CD4-positive, alpha-beta T cell treated with Interleukin-15 for 4 hours (primary cell): ENCODE results near the gene FGF2.
"Not testable (repeated sequence)": the region's sequence is repeated elsewhere in the genome, so short reads cannot be mapped to it uniquely, and the experiment has no call there.

Source experiments
- DNase-seq: peaks from one replicate; pipeline ENCODE4 v3.0.0-alpha.2; 2020; ENCODE audit warnings: low spot score

The FGF2 gene

DNA sequence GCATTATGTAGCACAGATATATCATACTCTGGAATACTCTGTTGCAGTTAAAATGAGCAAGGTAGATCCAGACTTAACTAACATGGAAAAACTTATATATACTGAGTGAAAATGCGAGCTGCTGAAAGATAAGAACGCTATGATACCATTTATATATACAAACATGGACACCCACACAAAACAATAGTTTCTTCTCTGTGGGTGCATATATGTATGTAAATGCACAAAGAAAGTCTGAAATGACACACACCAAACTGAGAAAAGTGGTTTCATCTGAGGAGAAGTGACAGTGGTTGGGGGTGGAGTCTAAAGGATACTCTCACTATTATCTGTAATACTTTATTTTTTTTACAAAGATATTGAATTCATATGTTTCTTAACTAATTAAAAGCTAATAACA, 12.2 kb upstream of the FGF2 start:
- DNase-seq: no peak

- no peak for DNase-seq
Observed at GRCh38 chr4:122815248-122815647, 11.4 kb upstream of the FGF2 start.

GRCh38 chr4:122816476-122816875, 10.2 kb upstream of the FGF2 start:
- no peak for DNase-seq

DNA sequence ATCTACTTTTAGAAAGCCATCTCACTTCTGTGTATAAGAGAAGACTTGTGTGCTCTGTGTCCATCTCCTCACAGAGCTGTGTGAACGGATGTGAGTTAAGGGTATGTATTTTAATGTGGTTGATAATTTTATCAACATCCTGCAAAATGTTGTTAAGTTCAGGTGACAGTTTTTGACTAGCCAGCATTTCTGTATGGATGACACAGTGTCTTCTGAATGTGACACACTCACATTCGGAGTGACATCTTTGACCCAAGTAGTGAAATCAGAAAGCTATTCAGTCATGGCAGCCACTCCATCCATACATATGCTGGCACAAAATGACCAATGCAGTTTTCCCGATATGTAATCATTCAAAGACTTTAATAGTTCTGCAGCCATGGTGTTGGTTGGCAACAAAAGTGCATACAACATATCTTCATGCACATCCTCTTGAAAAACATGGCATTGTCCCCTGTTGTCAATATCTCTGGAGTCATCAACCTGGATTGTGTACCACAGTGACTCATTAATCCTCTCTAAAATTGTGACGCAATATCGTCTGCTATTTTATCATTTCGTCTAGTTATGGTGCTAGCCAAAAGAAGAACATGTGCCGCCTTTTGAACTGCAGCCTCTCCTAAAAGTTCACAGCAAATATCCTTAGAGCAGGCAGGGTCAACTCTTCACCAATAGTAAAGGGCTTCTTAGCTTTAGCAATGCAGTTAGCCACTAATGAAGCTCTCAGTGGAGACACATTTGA, 6.8 kb upstream of the FGF2 start:
- DNase-seq: no peak

- no peak for DNase-seq
Observed at GRCh38 chr4:122821092-122821491, 5.5 kb upstream of the FGF2 start.

DNA sequence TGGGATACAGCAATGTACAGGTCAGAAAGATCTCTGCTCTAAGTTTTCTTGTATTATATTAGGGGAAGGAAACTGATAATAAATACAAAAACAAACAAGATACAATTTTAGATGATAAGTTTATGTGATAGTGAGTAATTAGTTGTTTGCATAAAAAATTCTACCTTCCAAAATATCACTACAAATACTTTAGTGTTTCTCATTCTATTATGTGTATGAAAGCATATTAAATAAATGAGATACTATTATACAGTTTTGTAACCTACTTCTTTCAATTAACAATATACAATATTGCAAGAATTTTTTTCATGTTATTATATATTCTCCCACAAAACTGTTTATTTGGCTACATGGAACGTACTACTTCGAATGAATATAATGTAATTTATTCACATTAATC, 4.2 kb upstream of the FGF2 start:
- DNase-seq: no peak

GRCh38 chr4:122823476-122823875, 3.2 kb upstream of the FGF2 start:
- DNase-seq: no peak

DNA sequence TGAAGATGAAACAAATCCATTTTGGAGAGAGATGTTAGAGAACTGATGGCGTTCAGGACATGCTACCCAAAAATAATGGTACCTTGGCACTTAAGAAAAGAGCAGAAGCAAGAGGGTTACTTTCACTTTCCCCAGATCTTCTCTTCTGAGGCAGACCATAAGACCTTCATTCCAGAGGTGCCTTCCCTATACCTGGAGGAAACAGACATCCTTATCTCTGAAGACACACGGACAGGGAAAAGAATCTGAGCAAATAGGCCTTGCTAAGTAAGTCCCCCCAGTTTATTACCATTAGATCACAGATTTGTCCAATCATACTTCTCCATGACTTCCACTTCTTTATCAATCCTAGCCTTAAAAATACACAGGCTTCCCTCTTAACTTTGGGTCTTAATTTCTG, 2.0 kb upstream of the FGF2 start:
- no peak for DNase-seq

GRCh38 chr4:122826079-122826527, 528 bp upstream of the FGF2 start:
- no peak for DNase-seq

DNA sequence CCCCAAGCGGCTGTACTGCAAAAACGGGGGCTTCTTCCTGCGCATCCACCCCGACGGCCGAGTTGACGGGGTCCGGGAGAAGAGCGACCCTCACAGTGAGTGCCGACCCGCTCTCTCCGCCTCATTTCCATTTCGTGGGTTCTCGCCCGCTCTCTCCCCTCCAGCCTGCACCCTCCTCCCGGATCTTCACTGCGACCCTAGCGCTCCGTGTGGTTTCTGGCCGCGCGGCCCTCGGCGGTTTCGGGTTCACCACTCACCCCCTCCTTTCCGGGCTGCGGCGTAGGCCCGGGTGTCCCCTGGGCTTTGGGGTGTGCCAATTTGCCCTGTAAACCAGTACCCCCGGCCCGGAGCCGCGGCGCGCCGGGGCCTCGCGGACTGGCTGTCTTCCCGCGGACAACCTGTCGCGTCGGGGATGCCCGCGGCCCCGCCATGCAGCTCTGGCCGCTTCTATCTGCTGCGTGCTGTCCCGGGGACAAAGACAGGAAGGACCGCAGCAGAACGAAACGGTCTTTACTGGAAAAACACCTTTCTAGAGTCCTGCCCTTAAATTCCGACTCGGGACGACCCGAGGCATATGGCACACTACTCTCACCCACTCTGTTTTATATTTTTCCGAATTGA, 737 bp downstream of the FGF2 start:
- DNase-seq: no peak

DNA sequence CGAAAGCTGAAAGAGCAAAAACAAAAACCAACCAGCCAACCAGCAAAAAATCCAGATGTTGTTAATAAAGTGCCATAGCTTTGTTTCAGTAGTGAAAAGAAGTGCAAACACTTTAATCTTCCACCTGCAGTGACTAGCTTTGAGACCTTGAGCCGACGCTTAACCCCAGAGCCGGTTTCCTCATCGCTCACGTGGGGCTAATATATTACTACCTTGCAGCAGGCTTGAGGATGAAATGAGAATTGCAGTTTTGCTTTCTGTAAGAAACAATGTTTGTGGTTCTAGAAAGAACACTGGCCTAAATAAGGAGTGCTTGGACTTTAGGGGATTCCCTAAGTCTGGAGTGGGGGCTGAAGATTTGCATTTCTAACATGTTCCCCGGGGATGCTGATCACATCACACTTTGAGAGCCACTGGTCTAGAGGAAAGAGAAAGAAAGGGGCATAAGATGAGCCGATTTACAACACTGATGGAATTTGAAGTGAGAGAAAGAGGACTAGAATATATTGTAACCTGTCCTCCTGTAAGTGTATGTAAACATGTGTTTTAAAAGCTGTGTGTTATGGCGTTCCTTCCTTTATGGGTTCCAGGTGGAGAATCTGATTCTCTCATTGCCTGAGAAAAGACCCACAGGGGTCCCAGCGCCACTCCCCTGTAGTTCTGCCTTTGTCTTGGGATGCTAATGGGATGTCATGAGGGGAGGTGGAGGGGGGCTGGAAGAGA, 1.4 kb downstream of the FGF2 start:
- peak; percentile 15 for DNase-seq

DNA sequence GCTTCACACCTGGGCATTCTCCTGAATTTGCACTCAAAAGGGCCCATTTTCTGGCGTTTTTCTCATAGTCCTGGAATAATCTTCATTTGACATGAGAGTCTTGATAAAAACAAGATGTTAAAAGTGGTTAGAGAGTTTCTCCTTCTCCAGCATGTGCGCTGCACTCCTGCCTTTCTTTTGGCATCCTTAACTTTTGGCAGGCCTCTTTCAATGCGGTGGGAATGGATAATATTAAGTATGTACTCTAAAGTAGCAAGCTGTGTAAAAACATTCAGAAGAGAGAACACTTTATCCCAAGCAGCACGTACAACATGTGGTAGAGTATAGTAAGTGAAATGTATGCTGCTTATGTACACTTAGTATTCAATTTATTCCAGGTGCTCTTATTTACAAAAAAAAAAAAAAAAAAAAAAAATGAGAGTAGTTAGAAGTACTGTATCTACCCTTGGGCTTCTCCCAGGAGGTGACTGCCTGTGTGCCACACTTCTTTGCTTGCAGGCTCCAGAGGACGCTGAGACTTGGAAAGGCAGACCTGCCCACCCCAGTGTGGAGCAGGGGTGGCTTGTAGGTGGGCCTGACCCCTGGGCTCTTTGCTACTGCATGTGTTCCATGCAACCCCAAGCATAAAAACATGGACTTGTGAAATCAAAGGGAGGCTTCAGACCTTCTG, 3.9 kb downstream of the FGF2 start:
- no peak for DNase-seq

DNA sequence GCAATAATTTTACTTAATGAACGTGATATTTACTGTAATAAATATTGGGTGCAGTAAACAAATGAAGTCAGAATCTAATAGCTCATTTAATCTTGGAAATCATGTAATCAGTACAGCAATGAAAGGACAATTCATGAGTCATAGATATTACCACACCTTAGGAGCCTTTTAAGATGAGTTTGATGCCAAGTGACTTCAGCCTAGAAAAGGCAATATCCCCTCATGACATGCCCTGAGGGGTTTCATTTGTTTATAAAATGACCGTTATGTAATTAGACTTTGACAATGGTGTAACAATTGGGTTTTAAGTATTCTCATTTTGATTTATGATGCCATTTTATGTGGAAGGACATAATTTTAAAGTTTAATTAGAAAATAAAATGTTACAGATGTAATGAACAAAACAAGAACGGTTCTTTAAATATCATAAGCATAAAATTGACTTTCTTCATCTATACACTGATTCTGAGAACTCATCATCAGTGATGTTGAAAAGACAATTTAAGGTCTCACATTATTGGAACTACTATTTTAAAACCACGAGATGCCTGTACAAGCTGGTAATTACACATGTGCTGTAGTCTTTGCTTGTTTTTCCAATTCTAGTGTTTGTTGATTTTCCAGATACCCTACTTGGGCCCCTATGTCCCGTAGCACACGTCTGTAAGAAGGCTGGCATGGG, 5.0 kb downstream of the FGF2 start:
- DNase-seq: no peak

GRCh38 chr4:122832732-122833131, 6.1 kb downstream of the FGF2 start:
- DNase-seq: no peak

DNA sequence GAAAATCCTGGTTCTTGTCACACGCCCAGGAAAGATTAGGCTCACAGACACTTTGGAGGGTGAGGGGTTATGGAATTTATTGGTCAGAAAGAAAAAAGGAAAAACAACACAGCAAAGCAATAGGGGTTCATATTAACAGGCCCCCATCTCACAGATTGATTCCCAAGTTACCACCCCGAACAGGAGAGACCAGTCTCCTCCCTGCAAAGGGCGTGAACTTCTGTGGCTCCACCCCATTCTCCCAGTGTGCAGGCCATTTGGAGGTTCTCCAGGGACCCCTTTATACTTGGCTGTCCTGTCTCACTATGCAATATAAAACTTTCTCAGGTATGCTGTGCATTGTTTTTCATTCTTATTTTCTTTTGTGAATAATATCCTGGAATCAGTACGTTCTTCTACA, 7.4 kb downstream of the FGF2 start:
- no peak for DNase-seq

GRCh38 chr4:122836941-122837340, 10.3 kb downstream of the FGF2 start:
- no peak for DNase-seq

DNA sequence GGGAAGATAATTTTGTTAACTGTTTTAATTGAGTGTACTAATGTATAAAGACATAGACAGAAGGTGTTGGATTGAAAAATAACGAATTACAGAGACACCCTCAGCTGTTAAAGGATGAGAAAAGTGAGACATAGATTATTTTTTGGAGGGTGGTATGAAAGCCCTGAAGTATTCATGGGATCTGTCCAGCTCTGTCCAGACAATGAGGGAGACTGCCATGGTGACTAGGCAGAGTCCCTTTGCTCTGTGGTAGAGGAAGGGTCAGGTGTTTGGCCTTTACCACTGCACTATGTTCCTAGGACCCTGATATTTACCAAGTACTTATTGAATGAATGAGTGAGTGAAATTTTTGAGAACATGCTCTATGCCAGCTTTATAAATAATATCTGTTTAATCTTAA, 11.4 kb downstream of the FGF2 start:
- DNase-seq: no peak

- no peak for DNase-seq
Observed at GRCh38 chr4:122842392-122842791, 15.8 kb downstream of the FGF2 start.

DNA sequence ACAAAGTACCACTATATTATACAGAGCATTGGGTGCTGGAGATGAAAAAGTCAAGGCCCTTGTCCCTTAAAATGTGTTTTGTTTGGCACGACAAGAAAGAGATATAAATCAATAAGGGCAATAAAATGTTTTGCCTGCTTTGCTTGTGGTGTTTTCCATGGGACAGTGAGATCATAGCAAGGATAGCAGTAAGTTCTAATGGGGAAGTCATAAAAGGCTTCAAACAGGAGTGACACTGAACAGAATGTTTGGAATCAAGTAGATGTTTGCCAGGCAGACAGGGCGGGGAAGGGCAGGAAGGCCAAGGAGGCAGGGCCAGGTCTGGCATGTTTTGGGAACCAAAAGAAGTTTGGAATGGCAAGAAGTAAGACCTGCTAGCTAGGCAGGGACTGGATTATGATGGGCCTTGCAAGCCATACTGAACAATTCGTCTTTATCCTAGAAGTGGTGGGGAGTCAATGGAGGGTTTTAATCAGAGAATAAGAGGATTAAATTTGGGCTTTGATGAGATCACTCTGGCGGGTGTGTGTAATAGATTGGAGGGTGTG, 16.4 kb downstream of the FGF2 start:
- DNase-seq: no peak

GRCh38 chr4:122844391-122844790, 17.8 kb downstream of the FGF2 start:
- not testable (repeated sequence) for DNase-seq

- DNase-seq: no peak
Observed at GRCh38 chr4:122845066-122845465, 18.4 kb downstream of the FGF2 start.

DNA sequence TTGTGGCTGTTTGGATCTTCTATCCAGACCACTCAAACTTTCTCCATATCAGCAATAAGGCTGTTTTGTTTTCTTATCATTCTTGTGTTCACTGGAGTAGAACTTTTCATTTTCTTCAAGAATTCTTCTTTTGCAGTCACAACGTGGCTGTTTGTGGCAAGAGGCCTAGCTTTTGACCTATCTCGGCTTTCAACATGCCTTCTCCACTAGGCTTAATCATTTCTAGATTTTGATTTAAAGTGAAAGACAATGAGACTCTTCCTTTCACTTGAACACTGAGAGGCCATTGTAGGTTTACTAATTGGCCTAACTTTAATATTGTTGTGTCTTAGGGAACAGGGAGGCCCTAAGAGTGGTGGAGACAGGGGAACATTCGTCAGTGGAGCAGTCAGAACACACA, 19.1 kb downstream of the FGF2 start:
- no peak for DNase-seq
